GM12878 (cell line): ENCODE measurements around the gene MED13L. TPM values are rescaled to one million over a fixed set of nuclear protein-coding genes. Genes with fewer than 3 reads are reported as not detected.

Experiments
- ATAC-seq: fragments of 200-7000 bp; cut with Tn5 transposase; 3 replicates; pipeline ENCODE4 v1.9.1; 2020; ENCODE audit warnings: mild to moderate bottlenecking, moderate library complexity
- BruUV-seq: library from RNA; stranded (reverse); fragments of 400-500 nt; replicated peaks from 2 replicates; lab custom pipeline; 2021; lab: Mats Ljungman, UMichigan
- CTCF ChIA-PET: fragments of 300-600 bp; sonication (Branson Sonifier 250); formaldehyde crosslinking; extraction: SDS; loops from one replicate; lab custom pipeline; 2021; ENCODE audit warnings: inconsistent platforms; lab: Yijun Ruan, JAX
- POLR2A ChIA-PET: fragments of 350-600 bp; formaldehyde crosslinking; extraction: SDS; loops from one replicate; lab custom pipeline; 2021; ENCODE audit warnings: inconsistent platforms; lab: Charles Lee
- RAD21 ChIA-PET: fragments of 300-600 bp; sonication (Branson Sonifier 250); formaldehyde crosslinking; loops from one replicate; lab custom pipeline; 2023; ENCODE audit warnings: antibody characterized with exemption; ENCODE audit not compliant: unreplicated experiment; lab: Charles Lee
- SMC1A ChIA-PET: fragments of 300-600 bp; sonication (Branson Sonifier 250); formaldehyde crosslinking; loops from one replicate; lab custom pipeline; 2023; ENCODE audit not compliant: unreplicated experiment, uncharacterized antibody; lab: Charles Lee
- DNase-seq: peaks from one replicate; pipeline ENCODE4 v3.0.0-alpha.2; 2011; ENCODE audit warnings: low read depth, low spot score
- FAIRE-seq: peaks from 3 replicates; lab custom pipeline; 2011; peaks lifted over from hg19 to GRCh38; lab: Jason Lieb, UNC
- H2AFZ ChIP-seq: 2 replicates; pipeline ENCODE4 v1.6.0; 2011; ENCODE audit warnings: low read depth, low read length, control low read depth; ENCODE audit not compliant: control insufficient read depth
- H3K27ac ChIP-seq: 2 replicates; pipeline ENCODE4 v1.5.1; 2011; ENCODE audit warnings: control low read depth; ENCODE audit not compliant: control insufficient read depth, insufficient read depth
- H3K27me3 ChIP-seq, 2 experiments: replicated peaks in 1 of 2; 2 replicates each; pipeline versions ENCODE4 v1.6.0 to v1.6.1; 2011; ENCODE audit warnings: low read length in 1 of 2; ENCODE audit not compliant: control insufficient read depth in 2 of 2, insufficient read depth in 2 of 2
- H3K36me3 ChIP-seq, 2 experiments: 2 replicates each; pipeline ENCODE4 v1.5.1; 2011; ENCODE audit warnings: low read length in 1 of 2; ENCODE audit not compliant: control insufficient read depth in 2 of 2, insufficient read depth in 2 of 2
- H3K4me1 ChIP-seq: 2 replicates; pipeline ENCODE4 v1.6.1; 2011; ENCODE audit warnings: mild to moderate bottlenecking, low read length, moderate library complexity, mixed read lengths; ENCODE audit not compliant: control insufficient read depth, insufficient read depth
- H3K4me2 ChIP-seq: 2 replicates; pipeline ENCODE4 v1.6.0; 2011; ENCODE audit warnings: control low read depth; ENCODE audit not compliant: control insufficient read depth, insufficient read depth
- H3K4me3 ChIP-seq: fragments of 200-600 bp; sonication (generic); 2 replicates; pipeline ENCODE4 v1.5.1; 2016
- H3K79me2 ChIP-seq: 2 replicates; pipeline ENCODE4 v1.6.0; 2011; ENCODE audit warnings: low read length; ENCODE audit not compliant: control insufficient read depth, insufficient read depth
- H3K9ac ChIP-seq: 2 replicates; pipeline ENCODE4 v1.8.0; 2011; ENCODE audit warnings: low read length, control low read depth, mixed read lengths; ENCODE audit not compliant: control insufficient read depth, insufficient read depth
- H3K9me3 ChIP-seq: replicated peaks from 3 replicates; pipeline ENCODE4 v1.5.1; 2011; ENCODE audit warnings: mild to moderate bottlenecking, low read length; ENCODE audit not compliant: control insufficient read depth, insufficient read depth
- H4K20me1 ChIP-seq: 2 replicates; pipeline ENCODE4 v1.6.0; 2011; ENCODE audit not compliant: control insufficient read depth, insufficient read depth
- ESRRA ChIP-seq: IDR thresholded peaks from 2 replicates; pipeline ENCODE4 v1.6.1; 2012; ENCODE audit warnings: mild to moderate bottlenecking, low read length, improper control_type of control experiment
- KLF5 ChIP-seq: fragments of 450-650 bp; IDR thresholded peaks from 2 replicates; pipeline ENCODE4 v1.6.1; 2014; ENCODE audit warnings: mild to moderate bottlenecking; ENCODE audit not compliant: partially characterized antibody
- PKNOX1 ChIP-seq: fragments of 450-650 bp; IDR thresholded peaks from 2 replicates; pipeline ENCODE4 v1.6.1; 2016; ENCODE audit warnings: mild to moderate bottlenecking
- SREBF1 ChIP-seq: IDR thresholded peaks from 2 replicates; pipeline ENCODE4 v1.6.1; 2012; ENCODE audit warnings: mild to moderate bottlenecking, low read length
- WGBS: methylation state at CpG from one replicate; pipeline ENCODE4 v1.1.6; 2016; ENCODE audit warnings: low lambda C conversion rate; ENCODE audit not compliant: insufficient replicate concordance, insufficient coverage; ENCODE audit errors: missing lambda C conversion rate; 5-methylcytosine and 5-hydroxymethylcytosine counted together
- in situ Hi-C: fragments of 300-500 bp; cut with MboI; formaldehyde crosslinking; loops from 9 replicates; pipeline ENCODE4 v1.14.3; 2018; ENCODE audit warnings: mixed read lengths
- intact Hi-C: fragments of 100-400 bp; cut with micrococcal nuclease; formaldehyde crosslinking; loops from one replicate; pipeline ENCODE4 v1.14.2; 2022; ENCODE audit not compliant: unreplicated experiment
- polyA plus RNA-seq, 11 experiments: library from polyadenylated mRNA; depleted of rRNA in 4 of 11; unstranded in 6 of 11; stranded (reverse) in 5 of 11; fragments of >200 nt; fragmentation: Nextera tagmentation in 4 of 11; fragmentation: Illumina TruSeq in 1 of 11; extraction: Ambion mirVana in 4 of 11; extraction: Trizol in 1 of 11; gene quantifications; 1 replicate in 1 of 11; 2 replicates in 10 of 11; pipeline versions ENCODE4 v1.2.1 to v1.2.3, GENCODE V29; 2011 to 2016; ENCODE audit warnings: inconsistent platforms in 2 of 11, missing spikeins in 2 of 11, low read depth in 1 of 11
- total RNA-seq, 4 experiments: library from RNA; depleted of rRNA in 3 of 4; stranded (reverse); fragments of >200 nt in 3 of 4; fragmentation: Illumina TruSeq in 1 of 4; extraction: Trizol in 1 of 4; gene quantifications; 2 replicates each; pipeline versions ENCODE4 v1.2.1 to v1.2.3, GENCODE V29; 2013 to 2021
- TF ChIP-seq, protein P1 (sequence below): fragments of 450-650 bp; IDR thresholded peaks from 2 replicates; pipeline ENCODE4 v1.6.1; 2016; ENCODE audit warnings: mild to moderate bottlenecking

The MED13L gene
- total and polyA plus RNA-seq, 10 of the 15 experiments (the other 5 are each of a cell fraction or from before 2014, with no cell fraction given): 3.7 to 30.1 (median 9.1) TPM

GRCh38 chr12:116257826-116258225 is 19.7 kb downstream of the MED13L start:
- SMC1A ChIA-PET: interaction anchor here (1.3 kb wide), 1 partner anchor 9 kb away, joined by 3 read pairs; no protein-coding TSS in a partner anchor
- H3K27ac ChIP-seq: no peak overlapping the region
- H3K79me2 ChIP-seq: no peaks in the 10 kb centered on the region; the same call in 1 of the 2 replicates
- H3K9ac ChIP-seq: no peak overlapping the region
- peaks cover 6% of the 10 kb centered on the region; the same call in 1 of the 2 replicates for H4K20me1 ChIP-seq
- in situ Hi-C loops: no loop called here
- no peak for FAIRE-seq
- RAD21 ChIA-PET: interaction anchor here (0.6 kb wide), 1 partner anchor 8 kb away, joined by 3 read pairs; no protein-coding TSS in a partner anchor
- POLR2A ChIA-PET: interaction anchor here (0.6 kb wide), 1 partner anchor 219 kb away, joined by 4 read pairs; no protein-coding TSS in a partner anchor
- ATAC-seq: no peak
- no peak overlapping the region for H3K4me3 ChIP-seq
- no peaks in the 10 kb centered on the region for H3K36me3 ChIP-seq
- no TSS peak for BruUV-seq
- DNase-seq: no peak
- H3K27me3 ChIP-seq: no peaks in the 10 kb centered on the region; a peak in 1 of 4 replicates
- H3K9me3 ChIP-seq: no peaks in the 10 kb centered on the region
- TF ChIP-seq SREBF1 (no peak), KLF5 (no peak), ESRRA (no peak), PKNOX1 (no peak)
- TF ChIP-seq, protein P1, sequence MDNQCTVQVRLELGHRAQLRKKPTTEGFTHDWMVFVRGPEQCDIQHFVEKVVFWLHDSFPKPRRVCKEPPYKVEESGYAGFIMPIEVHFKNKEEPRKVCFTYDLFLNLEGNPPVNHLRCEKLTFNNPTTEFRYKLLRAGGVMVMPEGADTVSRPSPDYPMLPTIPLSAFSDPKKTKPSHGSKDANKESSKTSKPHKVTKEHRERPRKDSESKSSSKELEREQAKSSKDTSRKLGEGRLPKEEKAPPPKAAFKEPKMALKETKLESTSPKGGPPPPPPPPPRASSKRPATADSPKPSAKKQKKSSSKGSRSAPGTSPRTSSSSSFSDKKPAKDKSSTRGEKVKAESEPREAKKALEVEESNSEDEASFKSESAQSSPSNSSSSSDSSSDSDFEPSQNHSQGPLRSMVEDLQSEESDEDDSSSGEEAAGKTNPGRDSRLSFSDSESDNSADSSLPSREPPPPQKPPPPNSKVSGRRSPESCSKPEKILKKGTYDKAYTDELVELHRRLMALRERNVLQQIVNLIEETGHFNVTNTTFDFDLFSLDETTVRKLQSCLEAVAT: no peak
- no peak overlapping the region for H3K4me2 ChIP-seq
- no peaks in the 10 kb centered on the region for H3K4me1 ChIP-seq
- CTCF ChIA-PET: interaction anchor here (1.2 to 1.6 kb wide), 3 partner anchors 10 to 352 kb away, joined by 3 to 5 read pairs (median 3); no protein-coding TSS in a partner anchor
- intact Hi-C loops: no loop called here
- 38% methylated on average over 3 of the region's 3 CpGs for WGBS
- no peak overlapping the region for H2AFZ ChIP-seq
